Subcutaneous adipose tissue (tissue), 4 donors: ENCODE measurements around the gene PLCB1. TPM values are rescaled to one million over a fixed set of nuclear protein-coding genes. Genes with fewer than 3 reads are reported as not detected.

ENCODE experiments used
- total RNA-seq, 4 donors: library from RNA; depleted of rRNA; stranded (reverse); fragments of >200 nt; gene quantifications; one replicate each; pipeline ENCODE4 v1.1.0, GENCODE V29; 2016
- TF ChIP-seq, protein P1 (sequence below): fragments of 450-650 bp; IDR thresholded peaks from one replicate; pipeline ENCODE4 v1.5.1; 2016; ENCODE audit warnings: low read depth, mild to moderate bottlenecking, control low read depth, antibody characterized with exemption, moderate library complexity

Gene PLCB1
- total RNA-seq, 4 donors from 2014 or later: 14.1 to 26.7 (median 18.4) TPM

DNA sequence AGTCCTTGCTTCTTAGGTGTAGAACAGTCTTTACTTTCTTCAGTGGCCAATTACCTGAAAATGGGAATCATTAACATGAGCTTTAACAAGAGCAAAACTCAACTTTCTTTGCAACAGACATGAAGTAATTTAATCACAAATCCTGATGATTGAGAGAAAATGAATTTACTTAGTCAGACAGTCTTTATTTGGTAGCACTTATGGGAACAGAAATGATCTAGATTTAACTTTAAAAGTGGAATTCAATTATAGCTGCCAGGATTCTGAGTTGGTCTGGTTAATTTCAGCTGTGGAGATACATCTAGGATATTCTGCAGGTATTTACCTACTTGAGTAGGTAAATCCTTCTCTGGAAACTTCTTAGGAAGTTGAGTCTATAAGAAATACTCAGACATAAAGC, 492.6 kb downstream of the PLCB1 start:
- TF ChIP-seq, protein P1, sequence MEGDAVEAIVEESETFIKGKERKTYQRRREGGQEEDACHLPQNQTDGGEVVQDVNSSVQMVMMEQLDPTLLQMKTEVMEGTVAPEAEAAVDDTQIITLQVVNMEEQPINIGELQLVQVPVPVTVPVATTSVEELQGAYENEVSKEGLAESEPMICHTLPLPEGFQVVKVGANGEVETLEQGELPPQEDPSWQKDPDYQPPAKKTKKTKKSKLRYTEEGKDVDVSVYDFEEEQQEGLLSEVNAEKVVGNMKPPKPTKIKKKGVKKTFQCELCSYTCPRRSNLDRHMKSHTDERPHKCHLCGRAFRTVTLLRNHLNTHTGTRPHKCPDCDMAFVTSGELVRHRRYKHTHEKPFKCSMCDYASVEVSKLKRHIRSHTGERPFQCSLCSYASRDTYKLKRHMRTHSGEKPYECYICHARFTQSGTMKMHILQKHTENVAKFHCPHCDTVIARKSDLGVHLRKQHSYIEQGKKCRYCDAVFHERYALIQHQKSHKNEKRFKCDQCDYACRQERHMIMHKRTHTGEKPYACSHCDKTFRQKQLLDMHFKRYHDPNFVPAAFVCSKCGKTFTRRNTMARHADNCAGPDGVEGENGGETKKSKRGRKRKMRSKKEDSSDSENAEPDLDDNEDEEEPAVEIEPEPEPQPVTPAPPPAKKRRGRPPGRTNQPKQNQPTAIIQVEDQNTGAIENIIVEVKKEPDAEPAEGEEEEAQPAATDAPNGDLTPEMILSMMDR: no peak

- TF ChIP-seq, protein P1: no peak
Observed at GRCh38 chr20:8627340-8628004, 495.4 kb downstream of the PLCB1 start.

DNA sequence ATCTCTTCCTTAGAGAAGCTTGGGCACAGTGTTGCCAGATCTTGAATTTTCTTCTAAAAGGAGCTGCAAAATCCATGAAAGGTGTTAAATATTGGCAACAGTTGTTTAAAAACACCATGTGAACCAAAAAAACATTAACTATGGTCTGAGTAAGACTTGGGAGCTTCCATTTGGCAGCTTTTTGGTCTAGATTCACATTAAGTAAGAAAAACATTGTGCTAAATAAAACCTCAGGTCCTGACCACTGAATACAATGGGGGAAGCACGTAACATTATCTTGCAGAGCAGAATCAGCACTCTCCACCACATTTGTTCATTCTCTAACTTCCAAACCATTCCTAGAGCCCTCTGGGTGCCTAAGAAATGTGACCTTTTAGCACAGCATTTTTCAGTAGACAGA, 499.2 kb downstream of the PLCB1 start:
- TF ChIP-seq, protein P1: no peak

- TF ChIP-seq, protein P1: no peak
Observed at GRCh38 chr20:8633366-8633765, 501.3 kb downstream of the PLCB1 start.

DNA sequence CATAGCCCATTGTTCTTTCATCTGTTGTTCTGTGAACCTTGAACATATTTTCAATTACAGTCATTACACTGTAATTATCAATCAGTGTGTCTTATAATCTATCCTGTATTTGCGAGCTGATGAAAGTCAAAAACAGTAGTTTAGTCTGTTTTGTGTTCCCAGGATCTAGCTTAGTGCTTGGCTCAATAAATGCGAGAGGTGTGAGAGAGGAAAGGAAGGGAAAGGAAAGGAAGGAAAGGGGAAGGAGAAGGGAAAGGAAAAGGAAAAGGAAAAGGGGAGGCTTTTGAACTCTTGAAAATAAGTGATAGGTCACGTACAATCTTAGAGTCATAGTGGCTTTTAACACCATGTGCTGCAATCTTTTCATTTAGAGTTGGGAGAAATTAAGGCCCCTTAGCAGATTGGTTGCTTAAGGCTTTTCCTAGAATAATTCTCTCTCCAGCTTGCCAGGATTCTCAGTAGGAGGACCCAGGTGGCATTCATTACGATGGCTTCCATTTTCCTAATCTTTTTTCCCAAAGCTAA, 503.0 kb downstream of the PLCB1 start:
- TF ChIP-seq, protein P1: no peak

- TF ChIP-seq, protein P1: no peak
Observed at GRCh38 chr20:8635837-8636236, 503.8 kb downstream of the PLCB1 start.

DNA sequence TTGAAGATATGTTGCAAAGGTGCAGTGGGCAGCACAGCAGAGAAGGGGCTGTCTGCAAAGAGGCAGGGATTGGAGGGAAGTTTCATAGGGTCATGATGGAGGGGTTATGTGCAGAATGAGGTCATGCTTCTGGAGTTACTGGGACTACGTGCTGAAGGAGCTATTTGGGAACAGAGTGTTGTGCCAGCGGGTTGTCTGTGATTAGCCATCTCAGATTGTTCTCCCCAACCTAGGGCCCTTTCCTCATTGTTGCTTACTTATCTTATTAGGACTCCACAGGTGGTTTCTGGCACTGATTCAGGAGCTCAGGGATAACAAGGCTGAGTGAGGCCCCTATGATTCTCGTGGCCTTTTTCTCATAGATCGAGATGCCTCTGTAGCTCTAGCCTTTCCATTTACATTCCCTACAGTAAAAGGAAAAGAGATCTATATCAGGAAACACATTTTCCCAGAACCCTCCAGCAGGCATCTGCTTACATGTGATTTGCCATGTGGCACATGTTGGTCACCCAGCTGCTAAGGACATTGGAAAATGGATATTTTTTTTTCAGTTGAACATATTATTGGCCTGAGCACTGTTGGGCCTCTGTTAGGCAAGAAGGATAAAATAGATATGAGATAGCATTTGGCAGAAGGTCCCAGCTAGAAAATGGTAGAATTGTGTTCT, 507.2 kb downstream of the PLCB1 start:
- TF ChIP-seq, protein P1: no peak
